Muscle of leg (tissue), 11 donors: Measurements from ENCODE around the gene SLC35B4. TPM values are rescaled to one million over a fixed set of nuclear protein-coding genes. Genes with fewer than 3 reads are reported as not detected.
A peak's percentile ranks its signal among the peaks of the same experiment; 100 is the strongest.

Experiments
- DNase-seq: peaks from one replicate; pipeline ENCODE4 v3.0.0; 2013
- H3K27ac ChIP-seq: one replicate; pipeline ENCODE4 v1.5.1; 2013; ENCODE audit warnings: mild to moderate bottlenecking, low read length, control low read depth
- H3K27me3 ChIP-seq: one replicate; pipeline ENCODE4 v1.6.1; 2013; ENCODE audit warnings: low read length; ENCODE audit not compliant: control insufficient read depth, insufficient read depth
- H3K36me3 ChIP-seq: one replicate; pipeline ENCODE4 v1.6.1; 2013; ENCODE audit warnings: low read length; ENCODE audit not compliant: control insufficient read depth, insufficient read depth
- H3K4me1 ChIP-seq: one replicate; pipeline ENCODE4 v1.6.1; 2013; ENCODE audit warnings: low read length; ENCODE audit not compliant: control insufficient read depth, insufficient read depth
- H3K4me3 ChIP-seq: one replicate; pipeline ENCODE4 v1.5.1; 2013; ENCODE audit warnings: low read length, control low read depth
- H3K9me3 ChIP-seq: replicated peaks from 2 replicates; pipeline ENCODE4 v1.6.1; 2013; ENCODE audit warnings: low read depth, low read length; ENCODE audit not compliant: control insufficient read depth
- WGBS: methylation state at CpG from one replicate; pipeline ENCODE4 v1.1.5; 2013; ENCODE audit warnings: missing lambda C conversion rate; ENCODE audit not compliant: insufficient coverage; 5-methylcytosine and 5-hydroxymethylcytosine counted together
- polyA plus RNA-seq, 8 donors: library from polyadenylated mRNA; unstranded; fragments of 120-200 nt; gene quantifications; one replicate each; pipeline versions ENCODE4 v1.2.1 to v1.2.3, GENCODE V29; 2013; ENCODE audit warnings: inconsistent platforms in 1 of 8, low replicate concordance in 1 of 8; ENCODE audit not compliant: insufficient read length in 8 of 8, insufficient read depth in 1 of 8
- total RNA-seq: library from RNA; stranded (reverse); fragments of 120-200 nt; gene quantifications from one replicate; pipeline ENCODE4 v1.2.4, GENCODE V29; 2013

The SLC35B4 gene
- total and polyA plus RNA-seq, 9 donors, result 8.2 to 12.0 (median 10.1) TPM

GRCh38 chr7:134280508-134280907, 36.2 kb downstream of the SLC35B4 start:
- Histone ChIP-seq H3K4me3 (no peak overlapping the region), H3K4me1 (no peaks in the 10 kb centered on the region), H3K9me3 (no peaks in the 10 kb centered on the region), H3K36me3 (no peaks in the 10 kb centered on the region), H3K27me3 (peaks cover 5% of the 10 kb centered on the region), H3K27ac (no peak overlapping the region)
- no peak for DNase-seq
- no CpG with 5 or more reads among the region's 2 CpGs for WGBS

DNA sequence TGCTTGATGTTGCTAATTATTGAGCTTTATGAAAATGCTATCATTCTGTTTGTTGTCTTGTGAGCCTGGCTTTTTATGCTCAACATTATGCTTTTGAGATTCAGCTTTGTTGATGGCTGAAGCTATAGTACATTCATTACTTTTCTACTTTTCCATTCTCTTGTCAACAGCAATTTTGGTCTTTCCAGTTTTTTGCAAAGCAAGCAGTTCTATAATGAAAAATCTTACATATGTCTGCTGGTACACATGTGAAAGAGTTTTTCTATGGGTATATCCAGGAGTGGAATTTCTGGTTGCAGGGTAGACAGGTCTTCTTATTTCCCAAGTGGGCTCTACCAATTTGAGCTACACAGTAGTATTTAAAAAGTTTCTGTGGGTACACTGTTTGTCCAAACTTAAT, 36.8 kb downstream of the SLC35B4 start:
- H3K4me1 ChIP-seq, result no peaks in the 10 kb centered on the region
- no peak for DNase-seq
- H3K4me3 ChIP-seq, result no peak overlapping the region
- peaks cover 5% of the 10 kb centered on the region for H3K27me3 ChIP-seq
- H3K27ac ChIP-seq, result no peak overlapping the region
- no peaks in the 10 kb centered on the region for H3K9me3 ChIP-seq
- no peaks in the 10 kb centered on the region for H3K36me3 ChIP-seq

GRCh38 chr7:134279336-134279735, 37.4 kb downstream of the SLC35B4 start:
- H3K36me3 ChIP-seq, result no peaks in the 10 kb centered on the region
- no peak for DNase-seq
- H3K27ac ChIP-seq, result no peak overlapping the region
- H3K27me3 ChIP-seq, result peaks cover 2% of the 10 kb centered on the region
- no peak overlapping the region for H3K4me3 ChIP-seq
- 63% methylated on average over 3 of the region's 3 CpGs for WGBS
- H3K9me3 ChIP-seq, result no peaks in the 10 kb centered on the region
- H3K4me1 ChIP-seq, result no peaks in the 10 kb centered on the region

DNA sequence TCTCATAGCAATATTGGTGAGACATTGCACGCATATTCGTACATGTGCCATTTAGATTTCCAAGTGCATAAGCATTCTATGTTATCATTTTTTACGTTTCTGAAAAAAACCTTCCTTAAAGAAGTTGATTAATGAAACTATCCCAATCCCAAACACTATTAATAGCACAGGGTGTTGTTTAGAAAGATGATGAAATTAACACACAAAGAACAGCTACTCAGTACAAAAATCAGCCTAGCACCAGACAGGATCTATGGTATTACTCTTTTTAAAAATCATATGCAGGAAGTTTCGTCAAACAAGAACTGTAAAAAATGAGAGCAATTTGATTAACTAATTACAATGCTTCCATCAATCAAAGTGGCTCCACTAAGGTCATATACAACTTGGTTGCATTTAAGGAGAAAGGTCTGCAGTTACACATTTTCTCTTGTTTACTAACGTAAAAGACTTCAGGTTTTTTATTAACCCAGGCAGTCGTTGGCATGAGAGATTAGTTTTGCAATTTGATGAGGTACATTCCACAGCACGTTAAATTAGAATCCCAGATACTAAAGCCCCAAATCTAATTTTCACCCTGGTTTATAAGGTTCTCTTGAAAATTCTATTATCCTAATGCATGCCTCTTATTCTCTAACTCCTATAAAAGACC, 38.1 kb downstream of the SLC35B4 start:
- Histone ChIP-seq H3K27ac (no peak overlapping the region), H3K27me3 (peaks cover 2% of the 10 kb centered on the region), H3K4me3 (no peak overlapping the region), H3K9me3 (no peaks in the 10 kb centered on the region), H3K36me3 (no peaks in the 10 kb centered on the region), H3K4me1 (no peaks in the 10 kb centered on the region)
- no peak for DNase-seq
- no CpG with 5 or more reads among the region's 7 CpGs for WGBS

GRCh38 chr7:134276951-134277350, 39.8 kb downstream of the SLC35B4 start:
- no peak for DNase-seq
- 7% methylated on average over 2 of the region's 5 CpGs for WGBS

GRCh38 chr7:134262322-134262721, 54.4 kb downstream of the SLC35B4 start:
- no CpG with 5 or more reads among the region's 4 CpGs for WGBS
- Histone ChIP-seq H3K4me3 (no peak overlapping the region), H3K36me3 (no peaks in the 10 kb centered on the region), H3K9me3 (no peaks in the 10 kb centered on the region), H3K27me3 (no peaks in the 10 kb centered on the region), H3K27ac (no peak overlapping the region), H3K4me1 (no peaks in the 10 kb centered on the region)
- DNase-seq, result no peak

More at GRCh38 chr7:134276951-134277350, 39.8 kb downstream of the SLC35B4 start:
- no peak overlapping the region for H3K27ac ChIP-seq
- no peaks in the 10 kb centered on the region for H3K4me1 ChIP-seq
- no peaks in the 10 kb centered on the region for H3K9me3 ChIP-seq
- no peaks in the 10 kb centered on the region for H3K36me3 ChIP-seq
- no peaks in the 10 kb centered on the region for H3K27me3 ChIP-seq
- H3K4me3 ChIP-seq, result no peak overlapping the region

- Histone ChIP-seq H3K27ac (no peak overlapping the region), H3K9me3 (no peaks in the 10 kb centered on the region), H3K4me1 (no peaks in the 10 kb centered on the region), H3K36me3 (no peaks in the 10 kb centered on the region), H3K27me3 (no peaks in the 10 kb centered on the region), H3K4me3 (no peak overlapping the region)
- 73% methylated on average over 3 of the region's 5 CpGs for WGBS
- peak; percentile 10 for DNase-seq
These were observed 60.9 kb downstream of the SLC35B4 start for GRCh38 chr7:134255814-134256213.

DNA sequence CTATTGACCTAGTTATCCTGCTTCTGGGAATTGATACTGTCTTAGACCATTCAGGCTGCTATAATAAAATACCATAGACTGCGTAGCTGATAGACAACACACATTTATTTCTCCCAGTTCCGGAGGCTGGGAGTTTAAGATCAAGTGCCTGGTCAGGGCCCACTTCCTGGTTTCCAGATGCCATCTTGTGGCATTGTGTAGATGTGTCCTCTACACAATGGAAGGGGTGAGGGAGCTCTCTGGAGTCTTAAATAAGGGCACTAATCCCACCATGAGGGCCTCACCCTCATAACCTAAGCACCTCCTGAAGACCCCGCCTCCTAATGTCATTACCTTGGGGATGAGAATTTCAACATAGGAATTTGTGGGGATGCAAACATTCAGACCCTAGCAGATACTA, 62.4 kb downstream of the SLC35B4 start:
- no peak overlapping the region for H3K4me3 ChIP-seq
- WGBS, result no CpG with 5 or more reads among the region's 3 CpGs
- no peak for DNase-seq
- no peaks in the 10 kb centered on the region for H3K4me1 ChIP-seq
- H3K27ac ChIP-seq, result no peak overlapping the region
- no peaks in the 10 kb centered on the region for H3K27me3 ChIP-seq
- H3K9me3 ChIP-seq, result no peaks in the 10 kb centered on the region
- H3K36me3 ChIP-seq, result no peaks in the 10 kb centered on the region

DNA sequence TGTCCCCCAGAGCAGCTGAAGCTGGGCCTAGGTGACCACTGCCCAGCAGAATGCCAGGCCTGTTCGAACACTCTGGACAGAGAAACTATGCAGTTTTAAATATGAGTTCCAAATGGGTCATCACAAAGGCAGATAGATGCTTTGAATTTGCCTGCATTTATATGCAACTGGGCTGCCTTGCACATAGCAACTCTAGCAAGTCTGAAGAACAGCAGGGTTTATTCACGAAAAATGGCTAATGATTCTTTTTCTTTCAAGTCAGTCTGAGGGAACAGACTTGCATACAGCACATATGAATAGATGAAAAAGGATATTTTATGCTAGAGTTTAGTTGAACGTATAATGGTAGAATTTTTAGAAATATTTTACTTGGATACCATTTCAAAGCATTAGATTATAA, 68.5 kb downstream of the SLC35B4 start:
- Histone ChIP-seq H3K36me3 (no peaks in the 10 kb centered on the region), H3K9me3 (no peaks in the 10 kb centered on the region), H3K4me1 (no peaks in the 10 kb centered on the region), H3K4me3 (no peak overlapping the region), H3K27ac (no peak overlapping the region), H3K27me3 (no peaks in the 10 kb centered on the region)
- no peak for DNase-seq
- WGBS, result 92% methylated on average over 2 of the region's 3 CpGs

GRCh38 chr7:134246761-134247160, 70.0 kb downstream of the SLC35B4 start:
- WGBS, result no CpG with 5 or more reads among the region's 2 CpGs
- Histone ChIP-seq H3K4me3 (no peak overlapping the region), H3K36me3 (no peaks in the 10 kb centered on the region), H3K27me3 (no peaks in the 10 kb centered on the region), H3K27ac (no peak overlapping the region), H3K9me3 (no peaks in the 10 kb centered on the region), H3K4me1 (no peaks in the 10 kb centered on the region)
- DNase-seq, result no peak

DNA sequence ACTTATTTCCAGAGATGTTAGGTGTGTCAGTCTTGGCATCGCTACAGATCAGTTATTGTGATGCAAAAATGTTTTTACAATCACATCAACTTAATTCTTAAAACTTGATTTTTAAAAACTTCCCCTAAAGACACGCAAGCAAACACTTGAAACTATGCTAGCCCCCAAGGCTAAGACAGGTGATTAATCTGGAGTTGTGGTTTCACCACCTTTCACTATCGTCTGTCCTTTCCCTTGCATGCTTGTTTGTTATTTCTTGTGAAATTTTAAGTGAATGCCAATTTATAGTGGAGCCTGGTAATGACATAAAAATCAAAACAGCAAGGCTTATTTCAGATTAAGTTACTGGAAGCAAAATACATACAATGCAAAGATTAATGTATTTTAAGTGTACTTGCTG, 70.4 kb downstream of the SLC35B4 start:
- WGBS, result no CpG with 5 or more reads among the region's 3 CpGs
- H3K4me3 ChIP-seq, result no peak overlapping the region
- no peaks in the 10 kb centered on the region for H3K9me3 ChIP-seq
- H3K27me3 ChIP-seq, result no peaks in the 10 kb centered on the region
- H3K27ac ChIP-seq, result no peak overlapping the region
- no peaks in the 10 kb centered on the region for H3K4me1 ChIP-seq
- DNase-seq, result no peak
- no peaks in the 10 kb centered on the region for H3K36me3 ChIP-seq
